K562 (cell line): Measurements from ENCODE around the gene TBXA2R. TPM values are rescaled to one million over a fixed set of nuclear protein-coding genes. Genes with fewer than 3 reads are reported as not detected.

ENCODE experiments used
- DPF2 ChIP-seq: fragments of 450-650 bp; IDR thresholded peaks from 2 replicates; pipeline ENCODE4 v1.6.1; 2016
- GATAD2A ChIP-seq: fragments of 450-650 bp; IDR thresholded peaks from 2 replicates; pipeline ENCODE4 v1.6.1; 2017
- JUND ChIP-seq, 2 experiments: IDR thresholded peaks; 2 replicates in 1 of 2; 3 replicates in 1 of 2; pipeline ENCODE4 v1.6.1; 2011; ENCODE audit warnings: borderline replicate concordance in 2 of 2, low read depth in 2 of 2, low read length in 2 of 2, improper control_type of control experiment in 1 of 2, missing biosample characterization in 1 of 2, missing genetic modification characterization in 1 of 2, missing genetic modification reagents in 1 of 2
- MBD2 ChIP-seq: sonication (generic); IDR thresholded peaks from 2 replicates; pipeline ENCODE4 v1.6.1; 2016; ENCODE audit warnings: low read depth, borderline replicate concordance
- NCOA2 ChIP-seq, 2 experiments: fragments of 450-650 bp; IDR thresholded peaks; 2 replicates each; pipeline ENCODE4 v1.6.1; 2018; ENCODE audit warnings: mild to moderate bottlenecking in 2 of 2, moderate library complexity in 1 of 2; ENCODE audit not compliant: partially characterized antibody in 2 of 2
- NR2C1 ChIP-seq, 2 experiments: fragments of 450-650 bp; IDR thresholded peaks; 2 replicates each; pipeline ENCODE4 v1.6.1; 2017; ENCODE audit warnings: mild to moderate bottlenecking in 2 of 2, antibody characterized with exemption in 1 of 2, inconsistent platforms in 1 of 2, missing compliant biosample characterization in 1 of 2, missing genetic modification characterization in 1 of 2
- NR3C1 ChIP-seq: sonication (generic); formaldehyde crosslinking; IDR thresholded peaks from 2 replicates; pipeline ENCODE4 v1.8.1; 2022; ENCODE audit warnings: missing genetic modification reagents
- POLR2G ChIP-seq: fragments of 200-400 bp; formaldehyde crosslinking; IDR thresholded peaks from 2 replicates; pipeline ENCODE4 v1.6.1; 2017; ENCODE audit warnings: low read depth, mild to moderate bottlenecking, antibody characterized with exemption, low read length, moderate library complexity
- RAD21 ChIP-seq, 2 experiments: fragments of 250-450 bp in 1 of 2; fragments of 450-650 bp in 1 of 2; sonication (Bioruptor Pico) in 1 of 2; formaldehyde crosslinking in 1 of 2; IDR thresholded peaks in 1 of 2; conservative IDR thresholded peaks in 1 of 2; 2 replicates each; pipeline versions ENCODE4 v1.4.0 to v1.8.0; 2020 to 2022; ENCODE audit warnings: mild to moderate bottlenecking in 2 of 2, moderate library complexity in 1 of 2
- REST ChIP-seq, 2 experiments: fragments of 450-650 bp; formaldehyde crosslinking in 1 of 2; IDR thresholded peaks; 2 replicates each; pipeline versions ENCODE4 v1.4.0 to v1.6.1; 2014 to 2020; ENCODE audit warnings: mild to moderate bottlenecking in 2 of 2, borderline replicate concordance in 1 of 2, low read depth in 1 of 2
- SIN3A ChIP-seq, 2 experiments: fragments of 150-350 bp in 1 of 2; IDR thresholded peaks; 2 replicates each; pipeline ENCODE4 v1.6.1; 2011 to 2016; ENCODE audit warnings: borderline replicate concordance in 2 of 2, low read depth in 2 of 2, low read length in 2 of 2, mild to moderate bottlenecking in 2 of 2, moderate library complexity in 2 of 2; ENCODE audit not compliant: control insufficient read depth in 1 of 2
- SIN3B ChIP-seq: fragments of 450-650 bp; IDR thresholded peaks from 2 replicates; pipeline ENCODE4 v1.6.1; 2017; ENCODE audit warnings: low read depth, mild to moderate bottlenecking, moderate library complexity
- TAF7 ChIP-seq: fragments of 450-650 bp; IDR thresholded peaks from 2 replicates; pipeline ENCODE4 v1.6.1; 2016; ENCODE audit warnings: missing genetic modification characterization, missing compliant biosample characterization
- TARDBP ChIP-seq: fragments of 450-650 bp; IDR thresholded peaks from 2 replicates; pipeline ENCODE4 v1.6.1; 2016
- ZFP36 ChIP-seq: fragments of 150-350 bp; IDR thresholded peaks from 2 replicates; pipeline ENCODE4 v1.6.1; 2018; ENCODE audit warnings: low read length, low read depth; ENCODE audit not compliant: partially characterized antibody
- polyA plus RNA-seq, 8 experiments: library from polyadenylated mRNA; depleted of rRNA in 4 of 8; stranded (reverse) in 5 of 8; unstranded in 3 of 8; fragments of >200 nt; fragmentation: Nextera tagmentation in 2 of 8; fragmentation: Illumina TruSeq in 1 of 8; extraction: Ambion mirVana in 2 of 8; extraction: Trizol in 1 of 8; gene quantifications; 2 replicates each; pipeline versions ENCODE4 v1.2.1 to v1.2.3, GENCODE V29; 2011 to 2014; ENCODE audit warnings: inconsistent platforms in 1 of 8, missing spikeins in 1 of 8
- total RNA-seq, 7 experiments: library from RNA; depleted of rRNA in 6 of 7; stranded (reverse); fragments of >200 nt in 6 of 7; fragmentation: Illumina TruSeq in 2 of 7; extraction: Trizol in 2 of 7; gene quantifications; 2 replicates each; pipeline versions ENCODE4 v1.2.1 to v1.2.3, GENCODE V29; 2011 to 2021; ENCODE audit warnings: low replicate concordance in 1 of 7
- TF ChIP-seq, protein P1 (sequence below): sonication (generic); formaldehyde crosslinking; IDR thresholded peaks from 2 replicates; pipeline ENCODE4 v1.4.0; 2020; ENCODE audit warnings: mild to moderate bottlenecking, missing genetic modification reagents
- TF ChIP-seq, protein P2 (sequence below): sonication (generic); formaldehyde crosslinking; IDR thresholded peaks from 2 replicates; pipeline ENCODE4 v1.9.0; 2022; ENCODE audit warnings: mild to moderate bottlenecking, missing genetic modification reagents

The TBXA2R gene
- total and polyA plus RNA-seq, 9 of the 15 experiments (the other 6 are each of a cell fraction or from before 2014, with no cell fraction given), result 1.5 to 24.0 (median 2.8) TPM

GRCh38 chr19:3556978-3557460 lies 49.7 kb downstream of the TBXA2R start (continued):
- TF ChIP-seq, protein P1, sequence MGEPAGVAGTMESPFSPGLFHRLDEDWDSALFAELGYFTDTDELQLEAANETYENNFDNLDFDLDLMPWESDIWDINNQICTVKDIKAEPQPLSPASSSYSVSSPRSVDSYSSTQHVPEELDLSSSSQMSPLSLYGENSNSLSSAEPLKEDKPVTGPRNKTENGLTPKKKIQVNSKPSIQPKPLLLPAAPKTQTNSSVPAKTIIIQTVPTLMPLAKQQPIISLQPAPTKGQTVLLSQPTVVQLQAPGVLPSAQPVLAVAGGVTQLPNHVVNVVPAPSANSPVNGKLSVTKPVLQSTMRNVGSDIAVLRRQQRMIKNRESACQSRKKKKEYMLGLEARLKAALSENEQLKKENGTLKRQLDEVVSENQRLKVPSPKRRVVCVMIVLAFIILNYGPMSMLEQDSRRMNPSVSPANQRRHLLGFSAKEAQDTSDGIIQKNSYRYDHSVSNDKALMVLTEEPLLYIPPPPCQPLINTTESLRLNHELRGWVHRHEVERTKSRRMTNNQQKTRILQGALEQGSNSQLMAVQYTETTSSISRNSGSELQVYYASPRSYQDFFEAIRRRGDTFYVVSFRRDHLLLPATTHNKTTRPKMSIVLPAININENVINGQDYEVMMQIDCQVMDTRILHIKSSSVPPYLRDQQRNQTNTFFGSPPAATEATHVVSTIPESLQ (CRISPR knock-in tag), result no peak
- peak; percentile 78 for TF ChIP-seq ZFP36
- TF ChIP-seq TARDBP, result no peak
- no peak for TF ChIP-seq SIN3B
- TF ChIP-seq GATAD2A, result 0 out of 2 replicates have a peak, but pooled peaks have one; percentile 59
- peak; percentile 26 to 70; a peak in 1 of 4 replicates for TF ChIP-seq SIN3A (IDR thresholded peaks at IDR 0.05; ENCODE audit: borderline replicate concordance in 2 of 2, control insufficient read depth in 1 of 2, low read depth in 2 of 2, low read length in 2 of 2)
- TF ChIP-seq NR2C1 (IDR thresholded peaks at IDR 0.05), result no peak
- no peak for TF ChIP-seq NR2C1 (tag; IDR thresholded peaks at IDR 0.05)
- no peak for TF ChIP-seq DPF2
- TF ChIP-seq RAD21 (CRISPR knock-in tag; conservative IDR thresholded peaks at IDR 0.05 in 1 of 2, IDR thresholded peaks at IDR 0.05 in 1 of 2), result peak in 1 of 2 experiments; percentile 28; a peak in 1 of 4 replicates
- TF ChIP-seq MBD2, result no peak
- TF ChIP-seq JUND (IDR thresholded peaks at IDR 0.05; ENCODE audit: borderline replicate concordance, low read depth, low read length), result no peak
- TF ChIP-seq JUND (tag; IDR thresholded peaks at IDR 0.05; ENCODE audit: borderline replicate concordance, low read depth, low read length), result 0 out of 3 replicates have a peak, but pooled peaks have one; percentile 26
- TF ChIP-seq, protein P2, sequence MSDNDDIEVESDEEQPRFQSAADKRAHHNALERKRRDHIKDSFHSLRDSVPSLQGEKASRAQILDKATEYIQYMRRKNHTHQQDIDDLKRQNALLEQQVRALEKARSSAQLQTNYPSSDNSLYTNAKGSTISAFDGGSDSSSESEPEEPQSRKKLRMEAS (CRISPR knock-in tag), result peak; percentile 50; the same call in 1 of the 2 replicates
- TF ChIP-seq NR3C1, result 0 out of 2 replicates have a peak, but pooled peaks have one; percentile 78
- TF ChIP-seq POLR2G, result no peak
- no peak for TF ChIP-seq TAF7
- peak; percentile 45 for TF ChIP-seq REST (IDR thresholded peaks at IDR 0.05; ENCODE audit: borderline replicate concordance)
- no peak for TF ChIP-seq REST (CRISPR knock-in tag; IDR thresholded peaks at IDR 0.05; ENCODE audit: low read depth)
- TF ChIP-seq NCOA2 (IDR thresholded peaks at IDR 0.05; ENCODE audit: partially characterized antibody in 2 of 2), result no peak
